ENCODE measurements around the gene LRRC8B.
A peak's percentile ranks its signal among the peaks of the same experiment; 100 is the strongest.

LRRC8B gene

GRCh38 chr1:89525169-89525855 lies 683 bp downstream of the LRRC8B start:
- DNase-seq (ENCODE audit: extremely low read depth, low read depth) = no peak
- no peak for TF ChIP-seq CTCF (IDR thresholded peaks at IDR 0.05; ENCODE audit: low read depth, low read length, missing control alignments)
- H3K4me3 ChIP-seq (replicated peaks; ENCODE audit: low read depth, low read length) = peak overlapping the region; percentile 77

- H3K4me3 ChIP-seq (replicated peaks; ENCODE audit: low read depth, low read length) = no peak overlapping the region
- no peak for DNase-seq (ENCODE audit: extremely low read depth, low read depth)
- no peak for TF ChIP-seq CTCF (IDR thresholded peaks at IDR 0.05; ENCODE audit: low read depth, low read length, missing control alignments)
These were observed 2.6 kb downstream of the LRRC8B start for GRCh38 chr1:89527256-89527655.

GRCh38 chr1:89527750-89528381 lies 3.2 kb downstream of the LRRC8B start:
- DNase-seq (ENCODE audit: extremely low read depth, low read depth) = no peak
- H3K4me3 ChIP-seq (replicated peaks; ENCODE audit: low read depth, low read length) = no peak overlapping the region
- no peak for TF ChIP-seq CTCF (IDR thresholded peaks at IDR 0.05; ENCODE audit: low read depth, low read length, missing control alignments)

- H3K4me3 ChIP-seq (replicated peaks; ENCODE audit: low read depth, low read length) = no peak overlapping the region
- DNase-seq (ENCODE audit: extremely low read depth, low read depth) = no peak
- TF ChIP-seq CTCF (IDR thresholded peaks at IDR 0.05; ENCODE audit: low read depth, low read length, missing control alignments) = no peak
These were observed 3.8 kb downstream of the LRRC8B start for GRCh38 chr1:89528382-89528780.

- H3K4me3 ChIP-seq (replicated peaks; ENCODE audit: low read depth, low read length) = no peak overlapping the region
- no peak for TF ChIP-seq CTCF (IDR thresholded peaks at IDR 0.05; ENCODE audit: low read depth, low read length, missing control alignments)
- DNase-seq (ENCODE audit: extremely low read depth, low read depth) = no peak
These were observed 4.6 kb downstream of the LRRC8B start for GRCh38 chr1:89529196-89529595.

- DNase-seq (ENCODE audit: extremely low read depth, low read depth) = no peak
- TF ChIP-seq CTCF (IDR thresholded peaks at IDR 0.05; ENCODE audit: low read depth, low read length, missing control alignments) = no peak
- H3K4me3 ChIP-seq (replicated peaks; ENCODE audit: low read depth, low read length) = no peak overlapping the region
These were observed 5.9 kb downstream of the LRRC8B start for GRCh38 chr1:89530444-89531089.
